GM12892 (cell line): ENCODE data around the gene ANKRD52.

Experiments
- POLR2AphosphoS5 ChIP-seq: IDR thresholded peaks from 2 replicates; pipeline ENCODE4 v1.6.1; 2011; ENCODE audit warnings: low read depth, low read length, control low read depth
- TAF1 ChIP-seq: IDR thresholded peaks from 2 replicates; pipeline ENCODE4 v1.6.1; 2011; ENCODE audit warnings: low read depth, mild to moderate bottlenecking, control low read depth, low read length, borderline replicate concordance

GRCh38 chr12:56296295-56296694 is 38.1 kb upstream of the ANKRD52 start:
- no peak for TF ChIP-seq TAF1
- TF ChIP-seq POLR2AphosphoS5: no peak
